Measurements from ENCODE around the gene TSR1.

TSR1 gene

DNA sequence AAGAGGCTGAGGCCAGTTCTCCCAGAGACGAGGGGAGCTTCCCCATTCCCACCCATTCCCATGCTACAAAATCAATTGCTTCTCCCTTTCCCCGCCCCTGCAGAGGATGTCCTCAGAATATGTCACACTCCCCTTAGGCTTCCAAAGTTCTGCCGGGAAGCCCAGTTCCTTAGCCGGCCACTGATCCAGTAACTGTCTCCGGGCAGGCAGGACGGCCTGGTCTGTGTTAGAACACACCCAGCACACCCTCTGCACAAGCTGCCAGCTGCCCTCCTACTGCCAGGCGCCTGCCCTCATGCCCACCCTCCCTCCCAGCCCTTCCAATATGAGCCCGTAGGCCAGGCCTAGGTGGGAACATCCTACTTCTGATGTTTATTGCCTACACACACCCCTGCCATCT is 32.1 kb upstream of the TSR1 start:
- no peak for FAIRE-seq

DNA sequence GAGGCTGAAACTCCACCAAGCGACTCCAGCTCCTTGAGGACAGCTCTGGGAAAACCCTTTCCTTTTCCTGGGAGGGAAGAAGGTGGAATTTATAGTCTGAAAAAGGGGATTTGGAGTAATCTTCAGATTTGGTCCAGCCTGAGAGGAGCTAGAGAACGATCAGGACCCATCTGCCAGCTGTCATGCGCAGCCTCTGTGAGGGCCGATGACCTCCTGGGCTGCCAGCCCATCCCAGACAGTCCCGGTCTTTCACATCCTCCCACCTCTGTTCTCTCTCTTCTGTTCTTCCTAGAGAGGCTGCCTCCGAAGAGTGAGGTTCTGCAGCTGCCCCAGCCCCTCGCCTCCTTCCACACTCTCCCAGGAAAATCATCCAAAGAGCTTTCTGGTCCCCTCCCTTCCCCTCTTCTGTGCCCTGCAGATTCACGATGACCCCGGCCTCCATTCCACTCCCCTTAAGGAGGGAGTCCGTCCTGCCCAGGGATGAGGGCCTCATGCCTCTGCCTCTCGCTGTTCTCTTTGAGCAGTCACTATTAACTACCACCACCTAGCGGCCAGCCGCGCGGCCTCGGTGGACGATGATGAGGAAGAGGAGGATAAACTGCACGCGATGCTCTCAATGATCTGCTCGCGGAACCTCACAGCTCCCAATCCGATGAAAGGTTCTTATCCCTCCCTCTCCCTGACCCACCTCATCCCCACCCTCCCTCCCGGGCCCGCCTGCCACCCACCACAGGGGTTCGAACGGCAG is 30.7 kb upstream of the TSR1 start:
- no peak for FAIRE-seq

DNA sequence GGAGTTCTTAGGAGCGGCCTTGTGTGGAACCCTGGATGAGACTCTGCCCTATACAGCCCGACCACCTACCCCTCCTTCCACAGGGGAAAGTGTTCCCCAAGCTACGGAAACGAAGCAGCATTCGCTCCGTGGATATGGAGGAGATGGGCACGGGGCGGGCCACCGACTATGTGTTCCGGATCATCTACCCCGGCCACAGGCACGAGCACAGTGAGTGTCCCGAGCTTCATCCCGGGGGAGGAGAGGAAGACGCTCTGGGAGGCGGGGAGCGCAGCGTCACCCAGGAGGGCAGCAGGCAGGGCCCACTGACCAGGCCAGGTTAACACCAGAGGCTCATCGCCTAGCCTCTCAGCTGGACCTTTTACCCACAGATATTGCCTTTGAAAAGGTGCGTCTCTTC is 28.9 kb upstream of the TSR1 start:
- no peak for FAIRE-seq

DNA sequence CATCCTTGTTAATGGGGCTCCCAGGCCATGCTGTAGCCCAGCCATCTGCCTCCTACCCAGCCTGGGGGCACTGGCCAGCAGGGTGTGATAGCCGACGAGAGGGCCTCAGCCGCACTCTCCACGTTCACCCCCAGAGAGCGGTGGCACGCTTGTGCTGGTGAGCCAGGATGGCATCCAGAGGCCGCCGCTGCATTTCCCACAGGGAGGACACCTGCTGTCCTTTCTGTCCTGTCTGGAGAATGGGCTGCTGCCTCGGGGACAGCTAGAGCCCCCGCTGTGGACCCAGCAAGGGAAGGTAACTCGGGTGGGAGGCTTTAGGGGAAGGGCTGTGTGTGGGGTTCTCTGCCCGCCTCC is 28.5 kb upstream of the TSR1 start:
- FAIRE-seq, result no peak

DNA sequence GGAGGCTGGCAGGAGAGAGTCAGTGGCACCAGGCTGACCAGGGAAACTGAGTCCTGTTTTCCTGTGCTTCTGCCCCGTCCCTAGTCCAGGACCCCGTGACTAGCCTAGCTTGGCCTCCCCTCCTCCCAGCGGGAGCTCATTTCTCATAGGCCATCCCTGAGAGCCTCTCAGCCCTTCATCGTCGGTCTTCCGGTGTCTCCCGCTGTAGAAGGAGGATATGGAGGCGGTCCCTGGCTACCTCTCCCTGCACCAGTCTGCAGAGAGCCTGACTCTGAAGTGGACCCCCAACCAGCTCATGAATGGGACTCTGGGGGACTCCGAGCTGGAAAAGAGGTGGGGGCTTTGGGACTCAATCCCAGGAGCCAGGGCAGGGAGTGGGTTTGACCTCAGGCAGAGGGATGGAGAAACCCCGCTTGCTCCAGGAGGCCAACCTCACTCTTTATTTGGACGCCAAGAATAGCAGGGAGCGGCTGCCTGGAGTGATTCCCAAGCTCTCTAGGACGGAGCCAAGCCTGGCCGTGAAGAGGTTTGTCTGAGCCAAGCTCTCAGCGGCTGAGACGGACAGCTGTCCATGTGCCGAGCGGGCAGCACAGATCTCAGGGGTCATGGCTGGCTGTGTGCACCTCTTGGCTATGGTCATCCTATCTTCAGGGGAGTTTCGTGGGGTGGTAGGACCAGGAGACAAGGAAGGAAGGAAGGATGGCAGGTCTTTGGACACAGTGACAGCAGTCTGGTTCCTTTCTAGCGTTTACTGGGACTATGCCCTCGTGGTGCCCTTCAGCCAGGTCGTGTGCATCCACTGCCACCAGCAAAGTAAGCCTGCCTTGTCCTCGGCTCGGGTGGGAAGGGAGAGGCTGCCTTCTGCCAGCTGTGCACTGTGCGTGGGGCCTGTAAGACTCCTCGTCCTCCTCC is 27.9 kb upstream of the TSR1 start:
- no peak for FAIRE-seq

DNA sequence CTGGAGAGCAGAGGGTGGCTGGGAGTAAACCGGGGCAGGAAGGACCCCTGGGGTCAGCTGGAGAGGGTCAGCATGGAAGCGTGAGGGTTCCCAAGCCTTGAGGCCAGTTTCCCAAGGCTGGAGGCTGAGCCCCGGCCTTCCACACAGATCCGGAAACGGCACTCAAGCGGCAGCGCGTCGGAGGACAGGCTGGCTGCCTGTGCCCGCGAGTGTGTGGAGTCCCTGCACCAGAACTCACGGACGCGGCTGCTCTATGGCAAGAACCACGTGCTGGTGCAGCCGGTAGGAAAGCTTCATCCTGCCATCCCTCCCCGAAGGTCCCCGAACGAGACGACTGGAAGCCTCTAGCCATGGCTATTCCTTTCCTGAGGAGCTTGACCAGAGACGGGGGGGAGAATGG is 27.1 kb upstream of the TSR1 start:
- FAIRE-seq, result no peak

DNA sequence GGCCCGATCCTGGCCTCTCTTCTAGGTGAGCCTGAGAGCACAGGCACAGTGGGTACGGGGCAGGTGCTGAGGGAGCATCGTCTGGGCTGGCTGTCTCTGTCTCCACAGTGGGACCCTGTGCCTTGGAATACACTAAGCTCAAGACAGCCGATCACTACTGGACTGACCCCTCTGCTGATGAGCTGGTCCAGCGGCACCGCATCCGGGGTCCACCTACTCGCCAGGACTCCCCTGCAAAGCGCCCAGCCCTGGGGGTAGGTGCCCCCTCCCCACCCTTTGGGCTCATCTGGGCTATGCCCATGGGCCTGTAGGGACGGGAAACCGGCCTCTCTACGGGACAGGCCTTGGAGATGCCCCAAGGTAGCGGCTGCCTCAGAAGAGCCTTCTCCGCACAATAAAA is 26.6 kb upstream of the TSR1 start:
- no peak for FAIRE-seq

DNA sequence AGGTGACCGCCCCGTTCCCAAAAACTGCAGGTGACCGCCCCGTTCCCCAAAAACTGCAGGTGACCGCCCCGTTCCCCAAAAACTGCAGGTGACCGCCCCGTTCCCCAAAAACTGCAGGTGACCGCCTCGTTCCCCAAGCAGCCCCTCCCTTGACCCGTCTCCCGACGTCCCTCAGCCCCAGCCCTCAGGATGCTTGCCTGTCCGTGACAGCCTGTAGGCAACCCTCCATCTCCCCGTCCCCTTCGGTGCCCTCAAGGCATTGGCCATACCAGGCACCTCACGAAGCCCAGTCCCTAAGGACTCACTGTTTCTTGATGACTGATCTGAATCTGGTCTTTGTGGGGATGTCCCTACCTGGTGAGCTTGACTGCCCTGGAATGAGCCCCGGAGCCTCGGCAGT is 26.2 kb upstream of the TSR1 start:
- FAIRE-seq, result no peak

DNA sequence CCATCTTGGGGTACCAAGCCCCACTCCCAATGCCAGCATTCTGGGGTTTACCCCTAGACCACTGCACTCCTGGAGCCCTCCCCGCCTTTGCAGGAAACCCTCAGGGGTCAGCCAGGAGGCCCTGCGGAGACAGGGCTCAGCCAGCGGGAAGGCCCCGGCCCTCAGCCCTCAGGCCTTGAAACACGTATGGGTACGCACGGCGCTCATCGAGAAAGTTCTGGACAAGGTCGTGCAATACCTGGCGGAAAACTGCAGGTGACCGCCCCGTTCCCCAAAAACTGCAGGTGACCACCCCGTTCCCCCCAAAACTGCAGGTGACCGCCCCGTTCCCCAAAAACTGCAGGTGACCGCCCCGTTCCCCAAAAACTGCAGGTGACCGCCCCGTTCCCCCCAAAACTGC is 25.8 kb upstream of the TSR1 start:
- FAIRE-seq, result no peak

DNA sequence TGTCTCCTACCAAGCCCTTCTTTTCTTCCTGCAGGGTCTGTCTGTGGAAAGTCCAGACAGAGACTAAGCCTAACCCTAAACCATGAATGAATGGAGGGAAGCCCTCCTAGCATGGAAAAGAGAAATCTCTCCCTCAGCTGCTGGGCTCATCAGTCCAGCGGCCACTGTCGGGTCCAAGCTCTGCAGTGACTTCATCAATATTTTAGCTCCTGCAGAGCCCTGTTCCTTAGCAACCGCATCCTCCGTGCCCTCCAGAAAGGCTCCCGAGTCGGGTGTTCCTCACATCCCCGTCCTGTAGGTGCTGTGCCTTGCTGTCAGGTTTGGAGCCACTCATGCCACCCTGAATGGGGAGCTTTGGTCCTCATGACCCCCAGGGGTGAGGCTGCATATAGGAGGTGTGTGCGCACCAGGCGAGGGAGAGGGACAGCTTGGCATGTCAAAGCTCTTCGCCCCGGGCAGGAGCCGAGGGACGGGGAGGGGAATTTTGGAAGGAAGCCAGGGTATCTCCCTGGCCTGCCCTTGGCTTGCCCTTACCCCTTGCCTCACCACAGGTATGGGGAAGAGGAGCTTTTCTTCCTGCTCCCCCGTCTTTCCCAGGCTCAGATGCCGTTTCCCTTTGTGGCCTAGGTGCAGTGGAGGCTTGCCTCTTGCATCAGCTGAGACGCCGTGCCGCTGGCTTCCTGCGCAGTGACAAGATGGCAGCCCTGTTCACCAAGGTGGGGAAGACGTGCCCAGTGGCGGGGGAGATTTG is 24.9 kb upstream of the TSR1 start:
- no peak for FAIRE-seq

DNA sequence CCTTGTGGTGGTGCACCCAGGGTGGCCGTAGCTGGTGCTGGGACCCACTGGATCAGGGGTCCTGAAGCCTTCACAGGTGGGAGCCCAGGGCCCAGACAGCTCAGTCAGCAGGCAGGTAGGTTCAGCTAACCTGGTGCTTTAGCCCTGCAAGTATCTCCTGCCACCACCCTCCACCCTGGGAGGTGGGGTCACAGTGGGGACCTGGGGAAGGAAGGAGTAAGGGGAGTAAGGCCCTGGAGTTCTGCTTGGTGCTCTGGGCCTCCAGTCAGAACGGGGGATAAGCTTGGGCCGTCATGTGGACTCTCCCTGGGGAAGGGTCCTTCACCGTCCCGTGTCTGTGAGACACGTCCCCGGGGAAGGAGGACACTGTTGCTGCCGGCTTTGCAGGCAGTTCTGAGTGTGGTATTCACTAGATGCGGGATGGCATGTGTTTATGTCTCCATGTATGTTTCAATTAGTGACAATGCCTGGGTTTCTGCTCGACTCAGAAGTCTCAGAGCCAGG is 21.7 kb upstream of the TSR1 start:
- no peak for FAIRE-seq

DNA sequence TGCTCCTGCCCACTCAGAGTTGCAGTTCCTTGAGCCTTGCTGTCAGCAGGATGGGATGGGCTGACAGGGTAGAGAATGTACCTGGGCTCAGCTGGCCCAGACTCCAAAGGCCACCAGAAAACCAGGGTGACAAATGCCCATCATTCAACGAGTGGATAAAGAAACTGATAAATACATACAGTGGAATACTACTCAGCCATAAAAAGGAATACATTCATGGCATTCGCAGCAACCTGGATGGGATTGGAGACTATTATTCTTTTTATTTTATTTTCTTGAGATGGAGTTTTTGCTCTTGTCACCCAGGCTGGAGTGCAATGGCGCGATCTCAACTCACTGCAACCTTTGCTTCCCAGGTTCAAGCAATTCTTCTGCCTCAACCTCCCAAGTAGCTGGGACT is 21.0 kb upstream of the TSR1 start:
- no peak for FAIRE-seq

DNA sequence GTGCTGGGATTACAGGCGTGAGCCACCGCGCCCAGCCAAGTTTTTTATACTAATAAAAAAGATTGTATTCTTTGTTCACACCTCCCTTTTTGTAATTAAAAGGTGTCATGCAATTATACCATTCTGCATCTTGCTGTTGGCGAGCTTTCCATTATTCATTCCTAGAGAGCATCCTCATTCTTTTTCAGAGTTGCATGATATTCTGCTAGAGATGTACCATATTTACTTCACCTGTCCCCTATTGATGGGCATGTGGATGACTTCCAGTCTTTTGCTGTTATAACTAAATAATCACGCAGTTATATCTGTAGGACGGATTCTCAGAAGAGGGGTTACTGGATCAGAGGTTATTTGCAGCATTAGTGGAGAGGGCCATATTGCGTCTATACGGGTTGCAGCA is 18.1 kb upstream of the TSR1 start:
- no peak for FAIRE-seq

DNA sequence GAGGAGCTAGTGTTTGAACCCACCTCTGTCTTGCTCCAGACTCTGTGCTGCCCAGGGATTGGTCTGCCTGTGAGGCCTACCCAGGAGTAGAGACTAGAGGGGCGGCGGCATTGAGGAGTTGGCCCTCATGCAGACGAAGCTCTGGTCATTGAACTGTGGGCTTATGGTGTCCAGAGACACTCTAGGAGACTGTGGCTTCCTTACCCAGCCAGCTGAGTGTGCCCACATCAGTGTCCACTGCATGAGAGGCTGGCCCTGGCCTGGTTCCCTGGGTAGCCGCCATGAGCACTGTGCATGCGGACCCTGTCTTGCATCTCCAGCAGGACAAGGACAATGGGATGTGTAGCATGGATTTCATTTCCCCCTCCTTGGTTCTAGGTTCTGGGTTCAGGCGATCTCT is 15.0 kb upstream of the TSR1 start:
- no peak for FAIRE-seq

DNA sequence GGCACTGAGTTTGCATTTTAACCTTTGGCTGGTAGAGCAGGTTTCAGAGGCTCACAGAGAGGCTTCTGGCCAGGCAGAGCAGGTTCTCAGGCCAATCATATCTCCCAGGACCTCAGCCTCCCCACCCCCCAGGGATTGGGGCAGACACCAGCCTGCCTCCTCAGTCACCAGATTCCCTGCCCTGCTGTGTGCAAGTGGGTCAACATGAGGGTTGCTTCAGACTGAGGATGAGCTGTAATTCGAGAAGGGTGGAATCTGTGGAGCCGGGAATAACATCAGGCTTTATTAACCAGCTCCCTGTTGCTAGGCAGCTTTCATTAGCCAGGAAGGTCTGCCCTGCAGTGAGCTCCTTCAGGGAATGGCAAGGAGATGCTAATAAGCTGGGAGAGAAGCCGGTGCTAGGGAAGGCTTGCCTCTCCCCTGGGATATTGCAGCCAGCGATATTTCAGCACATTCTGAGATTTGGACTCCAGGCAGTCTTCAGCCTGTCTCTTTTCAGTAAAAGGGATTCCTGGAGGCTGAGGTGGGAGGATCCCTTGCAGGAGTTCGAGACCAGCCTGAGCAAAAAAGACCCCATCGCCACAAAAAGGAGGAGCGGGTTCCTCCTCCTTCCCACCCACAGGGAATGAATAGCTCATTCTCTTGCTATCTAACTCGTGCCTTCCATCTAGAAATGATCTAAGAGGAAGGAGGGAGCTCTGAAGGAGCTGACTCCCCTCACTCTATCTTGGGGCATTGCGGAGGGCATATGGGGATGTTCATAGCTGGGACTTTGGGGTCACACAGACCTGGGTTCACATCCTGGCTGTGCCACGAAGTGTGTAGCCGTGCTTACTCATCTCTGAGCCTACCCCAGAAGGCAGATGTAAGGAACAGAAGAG is 11.8 kb upstream of the TSR1 start:
- no peak for FAIRE-seq

DNA sequence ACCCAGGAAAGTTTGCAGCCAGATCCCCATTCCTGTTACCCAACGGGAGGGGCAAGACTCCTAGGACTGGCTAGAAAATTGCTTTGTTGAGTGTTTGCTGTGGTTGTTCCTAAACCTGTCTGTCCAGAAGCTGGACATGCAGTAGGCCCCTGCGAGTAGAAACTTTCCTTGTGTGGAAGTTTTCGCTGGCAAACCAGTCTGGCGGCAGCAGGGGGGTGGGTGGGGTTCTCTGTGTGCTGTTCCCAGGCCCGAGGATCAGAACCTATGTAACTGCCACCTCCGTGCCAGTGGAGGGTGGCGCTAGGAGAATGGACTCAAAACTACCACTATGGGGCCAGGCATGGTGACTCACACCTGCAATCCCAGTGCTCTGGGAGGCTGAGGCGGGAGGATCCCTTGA is 10.2 kb upstream of the TSR1 start:
- no peak for FAIRE-seq

DNA sequence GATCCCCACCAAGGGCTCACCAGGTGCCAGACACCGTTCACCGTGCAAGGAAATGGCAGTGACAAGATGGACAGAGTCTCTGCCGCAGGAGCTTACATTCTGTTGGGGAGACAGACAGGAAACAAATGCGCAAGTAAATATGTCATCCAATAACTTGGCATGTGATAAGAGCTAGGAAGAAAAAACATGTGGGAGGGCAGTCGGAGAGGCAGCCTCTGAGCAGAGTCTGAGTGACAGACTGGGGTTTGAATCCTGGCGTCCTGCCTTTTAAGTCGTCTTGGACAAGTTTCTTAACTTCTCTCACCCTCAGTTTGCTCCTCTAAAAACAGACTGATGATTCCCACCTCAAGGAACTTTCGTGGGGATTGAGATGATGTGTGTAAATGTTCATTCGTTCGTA is 8.3 kb upstream of the TSR1 start:
- FAIRE-seq, result no peak

DNA sequence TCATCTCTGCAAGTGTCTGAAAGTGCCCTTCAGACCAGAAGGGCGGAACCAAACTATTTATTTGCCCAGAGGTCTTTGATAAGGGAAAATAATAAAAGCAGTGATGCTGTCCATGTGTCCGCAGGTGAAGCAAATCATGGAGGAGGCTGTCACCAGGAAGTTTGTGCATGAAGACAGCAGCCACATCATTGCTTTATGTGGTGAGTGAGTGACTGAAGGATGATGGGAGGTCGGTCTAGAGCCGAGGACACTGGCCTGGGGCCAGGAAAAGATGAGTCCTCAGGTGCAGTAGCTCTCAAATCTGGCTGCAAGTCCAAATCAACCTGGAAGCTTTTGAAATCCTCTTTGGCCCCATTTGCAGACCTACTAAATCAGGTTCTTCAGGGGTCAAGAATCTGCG is 7.2 kb upstream of the TSR1 start:
- FAIRE-seq, result no peak

DNA sequence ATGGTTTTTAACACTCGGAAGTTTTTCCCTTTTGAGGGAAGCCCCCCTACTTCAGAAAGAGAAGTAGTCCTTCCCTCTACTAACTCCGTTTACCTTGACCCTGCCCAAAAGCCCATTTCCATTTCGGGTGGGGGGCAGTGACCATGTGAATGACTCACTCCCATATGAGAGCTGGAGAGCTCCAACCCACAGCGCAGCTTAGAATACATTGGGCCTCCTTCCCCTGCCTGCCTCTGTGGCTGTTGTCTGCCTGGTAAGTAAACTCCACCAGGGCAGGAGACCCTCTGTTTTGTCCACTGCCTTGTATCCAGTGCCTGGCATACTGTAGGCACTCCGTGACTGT is 2.0 kb upstream of the TSR1 start:
- no peak for FAIRE-seq

DNA sequence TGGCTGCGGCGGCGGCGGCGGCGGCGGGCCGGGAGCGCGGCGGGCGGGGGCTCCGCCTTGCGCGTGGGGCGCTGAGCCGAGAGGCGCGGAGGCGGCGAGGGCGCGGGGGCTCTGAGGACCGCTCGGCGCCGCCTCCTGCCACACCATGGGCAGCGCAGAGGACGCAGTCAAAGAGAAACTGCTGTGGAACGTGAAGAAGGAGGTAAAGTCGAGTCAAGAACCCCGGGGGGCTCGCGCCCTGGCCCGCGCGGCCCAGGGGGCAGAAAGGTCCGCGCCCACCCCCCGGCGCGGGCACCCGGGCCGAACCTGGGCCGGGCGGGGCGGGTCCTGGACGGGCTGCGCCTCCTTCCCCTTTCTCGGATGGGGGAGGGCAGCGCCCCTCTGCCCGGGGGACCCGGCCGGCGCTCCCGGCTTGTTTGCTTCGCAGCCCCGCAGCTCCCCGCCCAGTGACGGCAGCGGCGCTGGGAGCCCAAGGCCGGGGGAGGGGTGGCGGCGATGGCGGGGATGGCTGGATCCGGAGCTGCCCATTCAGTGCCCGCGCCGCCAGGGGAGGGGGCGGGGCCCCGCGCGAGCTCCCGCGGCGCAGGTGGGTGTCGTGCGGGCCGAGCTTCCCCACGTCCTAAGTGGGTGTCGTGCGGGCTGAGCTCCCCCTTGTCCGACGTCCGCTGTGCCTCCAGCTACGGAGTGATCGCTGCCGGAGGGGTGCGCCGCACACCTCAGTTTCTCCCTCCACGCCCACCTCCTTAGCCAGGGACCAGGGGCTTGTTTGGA is 1.5 kb upstream of the TSR1 start:
- FAIRE-seq, result no peak

DNA sequence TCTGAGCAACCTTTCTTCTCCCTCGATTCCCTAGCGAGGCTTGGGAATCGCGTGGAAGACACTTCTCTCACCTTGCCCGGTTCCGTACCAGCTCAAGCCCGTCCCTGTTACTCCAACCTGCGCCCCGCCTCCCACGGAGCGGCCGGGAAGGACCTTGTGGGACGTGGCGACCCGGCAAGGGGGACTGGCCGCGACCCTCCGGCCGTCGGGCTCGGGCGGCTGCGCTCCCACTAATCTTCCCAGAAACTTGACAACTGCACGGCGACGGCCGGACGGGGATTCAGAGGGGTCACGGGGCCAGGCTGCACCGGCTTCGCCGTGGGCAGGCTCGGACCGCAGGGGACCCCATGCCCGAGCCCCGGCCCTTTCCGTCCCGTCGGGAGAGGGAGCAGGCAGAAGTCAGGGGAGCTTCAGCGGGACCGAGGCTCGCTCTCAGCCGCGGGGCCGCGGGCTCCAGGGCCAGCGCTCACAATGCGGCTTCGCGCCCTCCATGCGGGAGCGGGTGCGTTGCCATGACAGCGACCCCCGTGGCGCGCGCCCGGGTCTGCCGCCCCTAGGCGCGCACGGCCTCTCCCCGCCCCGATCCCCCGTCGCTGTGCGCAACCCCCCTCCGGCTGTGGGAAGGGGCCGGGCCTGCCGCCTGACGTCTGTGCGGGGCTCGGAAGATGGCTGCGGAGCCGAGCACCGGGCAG is 741 bp upstream of the TSR1 start, which contains the start of gene SGSM2:
TSS of gene SGSM2 (plus strand) at position 650 of the 692 bp plus-strand sequence. CDS start 188 bp downstream, outside the sequence.
- FAIRE-seq, result no peak
